H1 (cell line): ENCODE results near the gene TSC2. TPM values are rescaled to one million over a fixed set of nuclear protein-coding genes. Genes with fewer than 3 reads are reported as not detected.

Source experiments
- BCL11A ChIP-seq, 2 experiments: IDR thresholded peaks; one replicate each; pipeline ENCODE4 v1.6.1; 2011; ENCODE audit warnings: low read depth in 2 of 2, low read length in 2 of 2, mild to moderate bottlenecking in 2 of 2
- BRCA1 ChIP-seq: IDR thresholded peaks from 2 replicates; pipeline ENCODE4 v1.6.1; 2012; ENCODE audit warnings: low read depth, low read length, improper control_type of control experiment
- CBX8 ChIP-seq: fragments of 300-800, 300-1000 bp; sonication (generic); IDR thresholded peaks from 2 replicates; pipeline ENCODE4 v1.7.1; 2016; ENCODE audit warnings: low read depth, low read length, borderline replicate concordance
- CEBPB ChIP-seq: IDR thresholded peaks from 2 replicates; pipeline ENCODE4 v1.6.1; 2012; ENCODE audit warnings: low read depth, low read length
- EZH2 ChIP-seq: fragments of 200-600 bp; sonication (generic); IDR thresholded peaks from 2 replicates; pipeline ENCODE4 v1.7.1; 2012; ENCODE audit warnings: low read depth, mild to moderate bottlenecking, moderate library complexity, low read length, inconsistent platforms; ENCODE audit not compliant: severe bottlenecking
- GTF2F1 ChIP-seq: IDR thresholded peaks from 2 replicates; pipeline ENCODE4 v1.6.1; 2012; ENCODE audit warnings: low read depth, low read length, improper control_type of control experiment, borderline replicate concordance
- TBP ChIP-seq: IDR thresholded peaks from 2 replicates; pipeline ENCODE4 v1.6.1; 2011; ENCODE audit warnings: low read depth, low read length, improper control_type of control experiment
- polyA plus RNA-seq, 7 experiments: library from polyadenylated mRNA; depleted of rRNA in 3 of 7; stranded (reverse) in 5 of 7; unstranded in 2 of 7; fragments of >200 nt in 5 of 7; fragments of 200-250 nt in 2 of 7; gene quantifications; 1 replicate in 5 of 7; 2 replicates in 1 of 7; 4 replicates in 1 of 7; pipeline versions ENCODE4 v1.2.1 to v1.2.3, GENCODE V29; 2011 to 2013; ENCODE audit warnings: missing spikeins in 2 of 7, mixed read lengths in 2 of 7
- total RNA-seq: library from RNA; stranded (reverse); fragmentation: NEBNext Ultra II Directional; extraction: Animal tissue kit (Norgen Biotek cat#: 25700); gene quantifications from 2 replicates; pipeline ENCODE4 v1.2.1, GENCODE V29; 2021
- TF ChIP-seq, protein P1 (sequence below): IDR thresholded peaks from 2 replicates; pipeline ENCODE4 v1.6.1; 2012; ENCODE audit warnings: inconsistent platforms
- TF ChIP-seq, protein P2 (sequence below), 3 experiments: IDR thresholded peaks; 1 replicate in 2 of 3; 2 replicates in 1 of 3; pipeline versions ENCODE4 v1.5.1 to v1.6.1; 2011; ENCODE audit warnings: low read length in 3 of 3, mild to moderate bottlenecking in 3 of 3, inconsistent platforms in 2 of 3, low read depth in 1 of 3, moderate library complexity in 1 of 3; ENCODE audit not compliant: insufficient read depth in 1 of 3; ENCODE audit errors: control extremely low read depth in 1 of 3

The TSC2 gene
- total and polyA plus RNA-seq, 2 of the 8 experiments (the other 6 are each of a cell fraction or from before 2014, with no cell fraction given) = 65.9 to 96.6 TPM

DNA sequence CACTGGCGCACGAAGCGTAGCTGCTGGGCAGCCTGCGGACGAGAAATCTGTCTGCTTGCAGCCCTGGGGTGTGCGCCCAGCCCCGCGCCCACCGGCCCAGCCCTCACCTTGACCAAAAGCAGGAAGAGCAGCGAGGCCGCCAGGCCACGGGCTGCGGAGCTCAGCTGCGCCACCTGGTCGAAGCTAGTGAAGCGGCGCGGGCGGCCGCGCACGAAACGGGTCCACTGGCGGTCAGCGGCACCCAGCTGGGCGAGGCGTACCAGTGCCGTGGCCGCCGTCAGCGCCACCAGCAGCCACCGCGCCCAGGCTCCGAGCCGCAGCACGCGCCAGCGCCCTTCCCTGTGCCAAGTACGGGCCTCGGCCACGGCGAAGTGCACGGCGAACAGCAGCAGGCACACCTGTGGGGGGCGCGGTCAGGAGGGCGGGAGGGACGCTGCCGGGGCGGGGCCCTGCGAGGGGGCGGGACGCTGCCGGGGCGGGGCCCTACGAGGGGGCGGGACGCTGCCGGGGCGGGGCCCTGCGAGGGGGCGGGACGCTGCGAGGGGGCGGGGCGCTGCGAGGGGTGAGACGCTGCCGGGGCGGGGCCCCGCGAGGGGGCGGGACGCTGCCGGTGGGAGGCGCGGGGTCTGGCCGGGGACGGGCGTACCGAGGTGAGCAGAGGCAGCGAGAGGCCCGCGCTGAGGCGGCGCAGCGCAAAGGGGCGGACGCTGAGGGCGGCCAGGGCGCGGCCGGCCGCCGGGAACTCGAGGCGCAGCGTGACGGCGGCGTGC lies 43.2 kb downstream of the TSC2 start (continued):
- TF ChIP-seq BRCA1 (no peak), CEBPB (no peak), BCL11A (IDR thresholded peaks at IDR 0.05; ENCODE audit: low read depth in 2 of 2, low read length in 2 of 2) (no peak), EZH2 (no peak), GTF2F1 (no peak), TBP (peak; percentile 11; the same call in 1 of the 2 replicates), CBX8 (no peak)
- TF ChIP-seq, protein P1, sequence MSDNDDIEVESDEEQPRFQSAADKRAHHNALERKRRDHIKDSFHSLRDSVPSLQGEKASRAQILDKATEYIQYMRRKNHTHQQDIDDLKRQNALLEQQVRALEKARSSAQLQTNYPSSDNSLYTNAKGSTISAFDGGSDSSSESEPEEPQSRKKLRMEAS = peak; percentile 69
- TF ChIP-seq, protein P2, sequence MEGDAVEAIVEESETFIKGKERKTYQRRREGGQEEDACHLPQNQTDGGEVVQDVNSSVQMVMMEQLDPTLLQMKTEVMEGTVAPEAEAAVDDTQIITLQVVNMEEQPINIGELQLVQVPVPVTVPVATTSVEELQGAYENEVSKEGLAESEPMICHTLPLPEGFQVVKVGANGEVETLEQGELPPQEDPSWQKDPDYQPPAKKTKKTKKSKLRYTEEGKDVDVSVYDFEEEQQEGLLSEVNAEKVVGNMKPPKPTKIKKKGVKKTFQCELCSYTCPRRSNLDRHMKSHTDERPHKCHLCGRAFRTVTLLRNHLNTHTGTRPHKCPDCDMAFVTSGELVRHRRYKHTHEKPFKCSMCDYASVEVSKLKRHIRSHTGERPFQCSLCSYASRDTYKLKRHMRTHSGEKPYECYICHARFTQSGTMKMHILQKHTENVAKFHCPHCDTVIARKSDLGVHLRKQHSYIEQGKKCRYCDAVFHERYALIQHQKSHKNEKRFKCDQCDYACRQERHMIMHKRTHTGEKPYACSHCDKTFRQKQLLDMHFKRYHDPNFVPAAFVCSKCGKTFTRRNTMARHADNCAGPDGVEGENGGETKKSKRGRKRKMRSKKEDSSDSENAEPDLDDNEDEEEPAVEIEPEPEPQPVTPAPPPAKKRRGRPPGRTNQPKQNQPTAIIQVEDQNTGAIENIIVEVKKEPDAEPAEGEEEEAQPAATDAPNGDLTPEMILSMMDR (IDR thresholded peaks at IDR 0.05; ENCODE audit: control extremely low read depth in 1 of 3, insufficient read depth in 1 of 3, low read depth in 1 of 3, low read length in 3 of 3) = peak in 2 of 3 experiments; percentile 68 to 69; a peak in 3 of 4 replicates
